GM10248 (cell line): ENCODE data around the gene SACS.

Source experiments
- CTCF ChIA-PET: fragments of 300-600 bp; sonication (Branson Sonifier 250); formaldehyde crosslinking; extraction: SDS; loops from one replicate; lab custom pipeline; 2021; ENCODE audit warnings: antibody characterized with exemption; lab: Yijun Ruan, JAX
- POLR2A ChIA-PET: fragments of 350-650 bp; sonication (Branson Sonifier 250); formaldehyde crosslinking; extraction: SDS; loops from one replicate; lab custom pipeline; 2020; ENCODE audit warnings: antibody characterized with exemption; lab: Yijun Ruan, JAX
- DNase-seq: peaks from one replicate; pipeline ENCODE4 v3.0.0; 2012; ENCODE audit errors: extremely low spot score
- CTCF ChIP-seq: IDR thresholded peaks from 2 replicates; pipeline ENCODE4 v1.5.1; 2012; ENCODE audit warnings: mild to moderate bottlenecking, low read depth; ENCODE audit errors: extremely low read depth, missing control alignments, control extremely low read depth

SACS gene

GRCh38 chr13:23437916-23438315 is 4.4 kb upstream of the SACS start:
- DNase-seq, result no peak
- CTCF ChIA-PET, result interaction anchor here (0.9 kb wide), 1 partner anchor 21 kb away, joined by 3 read pairs; no protein-coding TSS in a partner anchor
- POLR2A ChIA-PET, result no interaction called here
- TF ChIP-seq CTCF, result no peak

- ChIA-PET POLR2A (no interaction called here), CTCF (interaction anchor here (1.0 to 2.1 kb wide), 3 partner anchors 12 to 132 kb away, joined by 3 to 7 read pairs (median 4); no protein-coding TSS in a partner anchor)
- no peak for DNase-seq
- no peak for TF ChIP-seq CTCF
Measured at GRCh38 chr13:23436680-23437079, 3.2 kb upstream of the SACS start.

GRCh38 chr13:23434491-23434890 is 989 bp upstream of the SACS start:
- TF ChIP-seq CTCF, result no peak
- no peak for DNase-seq
- ChIA-PET POLR2A (no interaction called here), CTCF (interaction anchor here (2.2 kb wide), 1 partner anchor 11 kb away, joined by 8 read pairs; no protein-coding TSS in a partner anchor)

- no peak for DNase-seq
- no peak for TF ChIP-seq CTCF
- POLR2A ChIA-PET, result no interaction called here
- CTCF ChIA-PET, result interaction anchor here (1.1 to 2.2 kb wide), 3 partner anchors 9 to 42 kb away, joined by 3 to 8 read pairs (median 3); no protein-coding TSS in a partner anchor
Measured at GRCh38 chr13:23432626-23433025, 876 bp downstream of the SACS start.

- no peak for TF ChIP-seq CTCF
- ChIA-PET POLR2A (no interaction called here), CTCF (no interaction called here)
- no peak for DNase-seq
Measured at GRCh38 chr13:23430664-23431063, 2.8 kb downstream of the SACS start.

- POLR2A ChIA-PET, result no interaction called here
- CTCF ChIA-PET, result interaction anchor here (1.5 to 2.3 kb wide), 2 partner anchors 10 to 11 kb away, joined by 3 to 7 read pairs; no protein-coding TSS in a partner anchor
- TF ChIP-seq CTCF, result no peak
- DNase-seq, result no peak
Measured at GRCh38 chr13:23427881-23428528, 5.5 kb downstream of the SACS start.
